Activated naive CD8-positive, alpha-beta T cell treated with anti-CD3 and anti-CD28 coated beads for 36 hours (primary cell): ENCODE measurements around the gene TXNL4A. TPM values are rescaled to one million over a fixed set of nuclear protein-coding genes. Genes with fewer than 3 reads are reported as not detected.
"Not testable (repeated sequence)": the region's sequence is repeated elsewhere in the genome, so short reads cannot be mapped to it uniquely, and the experiment has no call there.

Experiments
- DNase-seq: peaks from one replicate; pipeline ENCODE4 v3.0.0; 2021
- H3K27ac Mint-ChIP-seq: one replicate; pipeline ENCODE4 v1.8.0; 2022; ENCODE audit warnings: mild to moderate bottlenecking, moderate library complexity, mixed read lengths
- H3K27me3 Mint-ChIP-seq: one replicate; pipeline ENCODE4 v1.8.0; 2022; ENCODE audit warnings: mild to moderate bottlenecking, mixed read lengths
- H3K36me3 Mint-ChIP-seq: one replicate; pipeline ENCODE4 v1.8.0; 2021; ENCODE audit warnings: mild to moderate bottlenecking, mixed read lengths
- H3K4me1 Mint-ChIP-seq: one replicate; pipeline ENCODE4 v1.8.0; 2021; ENCODE audit warnings: mixed read lengths
- H3K4me3 Mint-ChIP-seq: one replicate; pipeline ENCODE4 v1.8.0; 2022; ENCODE audit warnings: mild to moderate bottlenecking, moderate library complexity, mixed read lengths
- H3K9me3 Mint-ChIP-seq: one replicate; pipeline ENCODE4 v1.8.0; 2022; ENCODE audit warnings: mixed read lengths
- total RNA-seq, 2 experiments: library from RNA; stranded (reverse); gene quantifications; one replicate each; pipeline ENCODE4 v1.2.3, GENCODE V29; 2021

TXNL4A gene
- 100 to 1,000 TPM; 230 to 241 TPM for total RNA-seq

DNA sequence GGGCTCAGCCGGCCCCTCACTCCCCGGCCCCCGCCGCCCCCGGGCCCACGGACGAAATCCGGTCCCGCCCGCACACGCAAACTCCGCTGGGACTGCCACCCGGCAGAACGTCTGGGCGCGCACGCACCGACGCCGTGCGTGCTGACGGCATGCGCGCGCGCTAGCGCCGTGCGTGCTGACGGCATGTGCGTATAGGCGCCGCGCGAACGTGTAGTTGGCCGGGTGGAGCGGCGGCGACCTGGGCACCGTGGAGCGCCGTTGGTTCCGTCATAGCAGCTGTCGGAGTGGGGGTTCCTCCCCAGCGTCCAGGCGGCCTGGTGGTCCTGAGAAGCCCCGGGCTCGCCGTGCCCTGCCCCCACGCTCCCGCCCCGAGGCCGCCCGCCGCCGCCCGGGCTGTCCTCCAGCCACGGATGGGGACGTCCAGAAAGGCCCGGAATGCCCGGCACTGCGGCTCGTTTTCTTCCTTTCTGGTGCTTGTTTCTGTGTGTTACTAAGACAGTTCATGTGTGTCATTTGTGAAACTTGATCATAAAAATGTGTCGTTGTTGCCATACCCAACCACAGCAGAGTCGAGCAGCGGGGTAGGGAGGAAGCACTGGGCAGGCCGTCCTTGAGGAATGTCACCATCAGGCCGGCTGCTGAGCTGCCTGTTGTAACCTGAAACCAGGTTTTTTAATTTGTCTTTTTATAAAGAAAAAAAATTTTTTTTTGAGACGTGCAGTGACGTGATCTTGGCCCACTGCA is at the start of gene TXNL4A:
Gene TXNL4A (minus strand): TSS at position 113 of the 744 bp plus-strand sequence. CDS start 171 bp downstream, outside the sequence.
- H3K4me1 Mint-ChIP-seq: peaks cover 37% of the 10 kb centered on the region
- H3K27ac Mint-ChIP-seq: peak within 1 kb of the TSS; percentile 95
- peak within 1 kb of the TSS; percentile 95 for H3K4me3 Mint-ChIP-seq
- H3K9me3 Mint-ChIP-seq: no peaks in the 10 kb centered on the region
- DNase-seq: peak; percentile 89
- H3K27me3 Mint-ChIP-seq: no peaks in the 10 kb centered on the region
- peaks cover 26% of the 10 kb centered on the region for H3K36me3 Mint-ChIP-seq

- H3K27me3 Mint-ChIP-seq: no peaks in the 10 kb centered on the region
- H3K27ac Mint-ChIP-seq: no peak overlapping the region
- DNase-seq: no peak
- no peak overlapping the region for H3K4me3 Mint-ChIP-seq
- peaks cover 31% of the 10 kb centered on the region for H3K36me3 Mint-ChIP-seq
- peaks cover 31% of the 10 kb centered on the region for H3K4me1 Mint-ChIP-seq
- H3K9me3 Mint-ChIP-seq: no peaks in the 10 kb centered on the region
Observed at GRCh38 chr18:80037300-80037699, 48.9 kb upstream of the TXNL4A start.

GRCh38 chr18:80035997-80036396 is 47.6 kb upstream of the TXNL4A start:
- Mint-ChIP-seq H3K27ac (no peak overlapping the region), H3K9me3 (no peaks in the 10 kb centered on the region), H3K4me3 (peak overlapping the region; percentile 90), H3K27me3 (no peaks in the 10 kb centered on the region), H3K36me3 (peaks cover 26% of the 10 kb centered on the region), H3K4me1 (peaks cover 29% of the 10 kb centered on the region)
- no peak for DNase-seq

GRCh38 chr18:80034852-80035406 is 46.6 kb upstream of the TXNL4A start:
- peak overlapping the region; percentile 90 for H3K27ac Mint-ChIP-seq
- no peaks in the 10 kb centered on the region for H3K27me3 Mint-ChIP-seq
- no peaks in the 10 kb centered on the region for H3K9me3 Mint-ChIP-seq
- no peak for DNase-seq
- H3K36me3 Mint-ChIP-seq: peaks cover 26% of the 10 kb centered on the region
- H3K4me3 Mint-ChIP-seq: peak overlapping the region; percentile 90
- peaks cover 29% of the 10 kb centered on the region for H3K4me1 Mint-ChIP-seq

DNA sequence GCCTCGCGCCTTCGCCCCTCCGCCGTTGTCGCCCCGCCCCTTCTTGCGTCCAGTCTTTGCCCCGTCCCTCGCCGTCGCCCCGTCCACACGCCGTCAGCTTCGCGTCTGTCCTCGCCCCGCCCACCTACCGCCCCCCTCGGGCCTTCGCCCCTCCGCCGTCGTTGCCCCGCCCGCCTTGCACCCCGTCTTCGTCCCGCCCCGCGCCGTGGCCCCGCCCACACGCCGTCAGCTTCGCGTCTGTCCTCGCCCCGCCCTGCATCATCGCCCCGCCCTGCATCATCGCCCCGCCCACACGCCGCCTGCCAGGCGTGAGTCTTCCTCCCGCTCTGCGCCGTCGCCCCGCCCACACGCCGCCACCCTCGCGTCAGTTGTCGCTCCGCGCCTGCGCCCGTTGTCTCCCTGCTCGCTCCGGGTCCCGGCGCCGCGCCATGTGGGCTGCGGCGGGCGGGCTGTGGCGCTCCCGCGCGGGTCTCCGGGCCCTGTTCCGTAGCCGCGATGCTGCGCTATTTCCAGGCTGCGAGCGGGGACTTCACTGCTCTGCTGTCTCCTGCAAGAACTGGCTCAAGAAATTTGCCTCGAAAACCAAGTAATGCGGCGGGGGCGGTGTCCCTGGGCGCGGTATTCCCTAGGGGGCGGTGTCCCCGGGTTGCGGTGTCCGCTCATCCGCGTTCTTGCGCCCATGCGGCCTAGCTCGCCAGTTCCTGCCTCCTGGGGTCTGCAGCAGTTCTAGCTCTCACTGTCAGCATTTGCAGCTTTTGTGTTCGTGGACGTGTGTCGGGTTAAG is 45.9 kb upstream of the TXNL4A start, which contains the start of gene RBFA:
Gene RBFA (plus strand): TSS at position 367 of the 784 bp plus-strand sequence. CDS start 62 bp downstream, at position 429.
- H3K9me3 Mint-ChIP-seq: no peaks in the 10 kb centered on the region
- peaks cover 29% of the 10 kb centered on the region for H3K4me1 Mint-ChIP-seq
- H3K36me3 Mint-ChIP-seq: peaks cover 21% of the 10 kb centered on the region
- DNase-seq: peak; percentile 99
- peak within 1 kb of the TSS; percentile 90 for H3K27ac Mint-ChIP-seq
- peak within 1 kb of the TSS; percentile 90 for H3K4me3 Mint-ChIP-seq
- no peaks in the 10 kb centered on the region for H3K27me3 Mint-ChIP-seq

DNA sequence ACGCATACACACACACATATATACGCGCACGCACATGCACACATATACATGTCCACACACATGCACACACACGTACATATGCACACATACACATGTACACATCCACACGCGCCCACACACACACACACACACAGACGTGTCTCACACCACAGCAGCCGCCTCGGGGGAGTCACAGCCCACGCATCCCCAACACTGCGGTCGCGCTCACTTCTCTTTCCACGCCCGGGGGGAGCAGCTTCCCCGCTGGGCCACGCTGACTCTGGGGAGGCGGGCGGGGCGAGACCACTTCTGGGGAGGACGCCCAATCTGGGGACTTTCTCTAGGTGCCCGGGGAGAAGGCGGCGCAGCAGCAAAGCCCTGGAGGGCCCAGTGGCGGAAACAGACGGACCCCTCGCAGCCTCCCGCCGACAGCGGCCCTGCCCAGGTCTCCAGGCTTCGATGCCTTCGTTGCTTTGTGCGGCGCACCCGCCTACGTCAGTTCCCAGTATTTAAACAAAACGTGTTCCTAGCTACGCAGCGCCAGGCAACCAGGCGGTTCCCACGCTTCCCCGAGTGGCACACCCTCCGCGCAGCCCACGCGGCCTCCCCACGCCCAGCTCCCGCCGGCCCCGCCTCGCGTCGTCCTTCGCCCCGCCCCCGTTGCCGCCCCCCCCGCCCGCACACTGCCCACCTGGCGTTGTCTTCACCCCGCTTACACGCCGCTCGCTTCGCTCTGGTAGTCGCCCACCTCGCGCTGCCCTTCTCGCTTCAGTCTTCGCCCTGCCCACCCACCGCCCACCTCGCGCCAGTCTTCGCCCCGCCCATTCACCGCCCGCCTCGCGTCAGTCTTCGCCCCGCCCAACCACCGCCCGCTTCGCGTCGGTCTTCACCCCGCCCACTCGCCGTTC is 45.1 kb upstream of the TXNL4A start:
- peaks cover 29% of the 10 kb centered on the region for H3K4me1 Mint-ChIP-seq
- peak overlapping the region; percentile 89 for H3K27ac Mint-ChIP-seq
- H3K27me3 Mint-ChIP-seq: no peaks in the 10 kb centered on the region
- DNase-seq: no peak
- no peaks in the 10 kb centered on the region for H3K9me3 Mint-ChIP-seq
- peak overlapping the region; percentile 90 for H3K4me3 Mint-ChIP-seq
- H3K36me3 Mint-ChIP-seq: peaks cover 16% of the 10 kb centered on the region

GRCh38 chr18:80029690-80030089 is 41.3 kb upstream of the TXNL4A start:
- Mint-ChIP-seq H3K36me3 (peaks cover 27% of the 10 kb centered on the region), H3K27ac (no peak overlapping the region), H3K27me3 (no peaks in the 10 kb centered on the region), H3K9me3 (peaks cover 22% of the 10 kb centered on the region), H3K4me3 (no peak overlapping the region), H3K4me1 (peaks cover 12% of the 10 kb centered on the region)
- DNase-seq: no peak

DNA sequence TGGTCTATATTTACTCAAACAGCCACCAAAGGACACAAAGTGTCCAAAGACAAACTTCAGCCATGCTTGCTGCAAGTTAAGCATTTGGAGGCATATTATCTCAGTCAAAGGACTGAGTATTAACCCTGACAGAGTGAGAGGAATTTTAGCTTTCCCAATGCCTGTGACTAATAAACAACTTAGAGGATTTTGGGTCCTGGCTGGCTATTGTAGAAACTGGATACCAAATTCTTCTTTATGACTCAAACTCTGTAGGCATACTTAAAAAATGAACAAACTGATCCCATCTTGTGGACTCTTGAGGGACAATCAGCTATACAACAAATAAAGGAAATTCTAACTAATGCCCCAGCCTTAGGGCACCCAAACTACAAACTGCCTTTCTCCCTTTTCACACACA is 39.4 kb upstream of the TXNL4A start:
- not testable (repeated sequence) for H3K27me3 Mint-ChIP-seq, DNase-seq, H3K4me3 Mint-ChIP-seq, H3K27ac Mint-ChIP-seq, H3K4me1 Mint-ChIP-seq
- H3K9me3 Mint-ChIP-seq: peaks cover 40% of the 10 kb centered on the region
- peaks cover 41% of the 10 kb centered on the region for H3K36me3 Mint-ChIP-seq

GRCh38 chr18:80026363-80026762 is 38.0 kb upstream of the TXNL4A start:
- Mint-ChIP-seq H3K4me3 (no peak overlapping the region), H3K36me3 (peaks cover 48% of the 10 kb centered on the region), H3K27ac (no peak overlapping the region), H3K9me3 (peaks cover 50% of the 10 kb centered on the region), H3K4me1 (no peaks in the 10 kb centered on the region), H3K27me3 (no peaks in the 10 kb centered on the region)
- DNase-seq: no peak

GRCh38 chr18:80023173-80023572 is 34.8 kb upstream of the TXNL4A start:
- Mint-ChIP-seq H3K27ac (no peak overlapping the region), H3K36me3 (peaks cover 57% of the 10 kb centered on the region), H3K9me3 (peaks cover 61% of the 10 kb centered on the region), H3K4me1 (no peaks in the 10 kb centered on the region), H3K27me3 (no peaks in the 10 kb centered on the region), H3K4me3 (no peak overlapping the region)
- DNase-seq: peak; percentile 19

- no peak overlapping the region for H3K4me3 Mint-ChIP-seq
- H3K36me3 Mint-ChIP-seq: peaks cover 61% of the 10 kb centered on the region
- no peaks in the 10 kb centered on the region for H3K27me3 Mint-ChIP-seq
- no peak overlapping the region for H3K27ac Mint-ChIP-seq
- H3K9me3 Mint-ChIP-seq: peaks cover 64% of the 10 kb centered on the region
- no peak for DNase-seq
- no peaks in the 10 kb centered on the region for H3K4me1 Mint-ChIP-seq
Observed at GRCh38 chr18:80022613-80023012, 34.2 kb upstream of the TXNL4A start.

DNA sequence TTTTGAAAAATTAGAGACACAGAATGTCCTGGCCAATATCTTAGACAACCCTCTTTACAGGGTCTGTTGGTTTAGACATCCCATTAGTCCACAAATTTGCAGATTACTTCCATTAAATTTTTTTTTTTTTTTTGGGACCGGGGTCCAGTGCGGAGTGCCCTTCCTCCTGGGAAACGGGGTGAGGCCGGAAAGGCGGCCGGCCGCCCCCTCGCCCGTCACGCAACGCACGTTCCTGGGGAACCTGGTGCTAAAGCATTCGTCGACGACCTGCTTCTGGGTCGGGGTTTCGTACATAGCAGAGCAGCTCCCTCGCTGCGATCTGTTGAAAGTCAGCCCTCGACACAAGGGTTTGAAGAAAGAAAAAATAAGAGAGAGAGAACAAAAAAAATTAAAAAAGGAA is 24.4 kb upstream of the TXNL4A start:
- no peaks in the 10 kb centered on the region for H3K27me3 Mint-ChIP-seq
- peaks cover 20% of the 10 kb centered on the region for H3K36me3 Mint-ChIP-seq

DNA sequence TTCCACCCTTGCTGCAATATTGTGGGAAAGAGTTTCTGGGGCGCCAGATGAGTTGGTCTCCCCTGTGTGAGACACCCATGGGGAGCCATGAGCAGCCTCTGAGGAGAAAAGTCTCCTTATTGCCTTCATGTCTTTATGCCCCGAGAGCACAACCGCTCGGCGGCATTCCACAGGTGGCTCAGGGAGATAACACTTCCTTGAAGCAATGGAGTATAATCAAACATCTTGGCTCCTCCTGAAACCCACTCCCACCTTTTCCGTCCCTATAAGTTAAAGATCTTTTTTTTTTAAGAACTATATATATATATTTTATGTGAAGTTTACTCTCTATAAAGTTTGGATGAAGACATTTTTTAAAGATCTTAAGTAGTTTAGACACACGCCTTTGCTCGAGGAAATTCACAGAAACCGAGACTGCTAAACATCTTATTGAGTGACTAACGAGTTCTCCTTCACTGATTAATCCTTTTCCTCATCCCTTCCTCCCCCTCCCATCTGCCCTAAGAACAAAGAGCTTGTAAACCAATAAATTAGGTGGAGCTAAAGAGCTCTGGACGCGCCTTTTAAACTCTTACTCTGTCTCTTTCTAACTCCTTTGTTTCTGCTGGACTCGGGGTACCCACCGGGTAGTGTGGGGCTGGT is 23.3 kb upstream of the TXNL4A start:
- H3K27ac Mint-ChIP-seq, H3K4me1 Mint-ChIP-seq, H3K9me3 Mint-ChIP-seq, DNase-seq, H3K4me3 Mint-ChIP-seq, H3K27me3 Mint-ChIP-seq: not testable (repeated sequence)
- peaks cover 20% of the 10 kb centered on the region for H3K36me3 Mint-ChIP-seq

More for the DNA sequence above, 24.4 kb upstream of the TXNL4A start:
- no peak for DNase-seq
- Mint-ChIP-seq H3K27ac (no peak overlapping the region), H3K9me3 (peaks cover 4% of the 10 kb centered on the region), H3K4me3 (no peak overlapping the region), H3K4me1 (no peaks in the 10 kb centered on the region)

GRCh38 chr18:80010551-80010906 is 22.2 kb upstream of the TXNL4A start:
- H3K36me3 Mint-ChIP-seq: peaks cover 20% of the 10 kb centered on the region
- peaks cover 6% of the 10 kb centered on the region for H3K9me3 Mint-ChIP-seq
- DNase-seq: no peak

More at GRCh38 chr18:80010551-80010906, 22.2 kb upstream of the TXNL4A start:
- H3K27ac Mint-ChIP-seq: no peak overlapping the region
- H3K4me3 Mint-ChIP-seq: no peak overlapping the region
- no peaks in the 10 kb centered on the region for H3K27me3 Mint-ChIP-seq
- H3K4me1 Mint-ChIP-seq: no peaks in the 10 kb centered on the region
